Esophagus muscularis mucosa (tissue), 4 donors: Measurements from ENCODE around the gene SOX5. TPM values are rescaled to one million over a fixed set of nuclear protein-coding genes. Genes with fewer than 3 reads are reported as not detected.

Experiments
- DNase-seq: peaks from one replicate; pipeline ENCODE4 v3.0.0-alpha.2; 2017; ENCODE audit errors: extremely low spot score
- H3K27ac ChIP-seq, 4 donors: fragments of 200-600 bp; sonication (generic); replicated peaks in 1 of 4; 1 replicate in 3 of 4; 2 replicates in 1 of 4; pipeline ENCODE4 v1.5.1; 2016 to 2019; ENCODE audit warnings: mild to moderate bottlenecking in 1 of 4
- H3K27me3 ChIP-seq, 4 donors: fragments of 200-600 bp; sonication (generic); one replicate each; pipeline versions ENCODE4 v1.5.1 to v1.6.0; 2016 to 2019
- H3K36me3 ChIP-seq, 4 donors: fragments of 200-600 bp; sonication (generic); one replicate each; pipeline ENCODE4 v1.5.1; 2016 to 2019
- H3K4me1 ChIP-seq, 4 donors: fragments of 200-600 bp; sonication (generic); one replicate each; pipeline ENCODE4 v1.5.1; 2016 to 2019
- H3K4me3 ChIP-seq, 4 donors: fragments of 200-600 bp; sonication (generic); 1 replicate in 2 of 4; 2 replicates in 2 of 4; pipeline ENCODE4 v1.5.1; 2016 to 2019; ENCODE audit warnings: mild to moderate bottlenecking in 4 of 4, moderate library complexity in 1 of 4
- H3K9me3 ChIP-seq, 4 donors: fragments of 200-600 bp; sonication (generic); 1 replicate in 3 of 4; 2 replicates in 1 of 4; pipeline ENCODE4 v1.5.1; 2016 to 2019
- CTCF ChIP-seq, 3 experiments: fragments of 200-600 bp in 2 of 3; fragments of 450-650 bp in 1 of 3; sonication (generic) in 2 of 3; IDR thresholded peaks; one replicate each; pipeline ENCODE4 v1.5.1; 2017 to 2019; ENCODE audit warnings: antibody characterized with exemption in 3 of 3, mild to moderate bottlenecking in 2 of 3, moderate library complexity in 1 of 3
- EP300 ChIP-seq: sonication (generic); formaldehyde crosslinking; IDR thresholded peaks from one replicate; pipeline ENCODE4 v1.6.1; 2017; ENCODE audit warnings: antibody characterized with exemption
- POLR2A ChIP-seq: fragments of 450-650 bp; IDR thresholded peaks from one replicate; pipeline ENCODE4 v1.6.1; 2017; ENCODE audit warnings: antibody characterized with exemption, moderate library complexity, mild to moderate bottlenecking, low read depth
- POLR2AphosphoS5 ChIP-seq, 2 donors: sonication (generic); formaldehyde crosslinking; IDR thresholded peaks; one replicate each; pipeline ENCODE4 v1.6.1; 2017; ENCODE audit warnings: antibody characterized with exemption in 2 of 2
- WGBS: methylation state at CpG from one replicate; pipeline ENCODE4 v1.1.5; 2018; 5-methylcytosine and 5-hydroxymethylcytosine counted together
- intact Hi-C: fragments of 100-400 bp; cut with DNase I; formaldehyde crosslinking; loops from one replicate; pipeline ENCODE4 v1.15.1; 2023
- total RNA-seq, 4 donors: library from RNA; depleted of rRNA; stranded (reverse); fragments of >200 nt; gene quantifications; one replicate each; pipeline versions ENCODE4 v1.1.0 to v1.2.1, GENCODE V29; 2016

SOX5 gene
- total RNA-seq, 4 donors from 2014 or later, result 7.1 to 11.6 (median 8.8) TPM

- H3K4me3 ChIP-seq, result no peak overlapping the region
- no peaks in the 10 kb centered on the region for H3K36me3 ChIP-seq
- no peak for DNase-seq
- no peak for TF ChIP-seq POLR2AphosphoS5 (IDR thresholded peaks at IDR 0.05)
- H3K4me1 ChIP-seq, result no peaks in the 10 kb centered on the region
- peaks cover 0 to 9% (median 0%) of the 10 kb centered on the region in 4 donors for H3K9me3 ChIP-seq
- no peak overlapping the region for H3K27ac ChIP-seq
- intact Hi-C loops, result no loop called here
- H3K27me3 ChIP-seq, result no peaks in the 10 kb centered on the region
Measured at GRCh38 chr12:23681237-23681636, 268.2 kb downstream of the SOX5 start.

- Histone ChIP-seq H3K9me3 (no peaks in the 10 kb centered on the region), H3K36me3 (no peaks in the 10 kb centered on the region), H3K27me3 (no peaks in the 10 kb centered on the region), H3K27ac (no peak overlapping the region), H3K4me3 (no peak overlapping the region), H3K4me1 (no peaks in the 10 kb centered on the region)
- intact Hi-C loops, result no loop called here
- no peak for DNase-seq
- WGBS, result 85% methylated on average over 7 of the region's 7 CpGs
- no peak for TF ChIP-seq POLR2AphosphoS5 (IDR thresholded peaks at IDR 0.05)
- TF ChIP-seq POLR2A, result no peak
- TF ChIP-seq CTCF (IDR thresholded peaks at IDR 0.05), result no peak
- TF ChIP-seq EP300, result no peak
Measured at GRCh38 chr12:23674064-23674463, 275.4 kb downstream of the SOX5 start.

DNA sequence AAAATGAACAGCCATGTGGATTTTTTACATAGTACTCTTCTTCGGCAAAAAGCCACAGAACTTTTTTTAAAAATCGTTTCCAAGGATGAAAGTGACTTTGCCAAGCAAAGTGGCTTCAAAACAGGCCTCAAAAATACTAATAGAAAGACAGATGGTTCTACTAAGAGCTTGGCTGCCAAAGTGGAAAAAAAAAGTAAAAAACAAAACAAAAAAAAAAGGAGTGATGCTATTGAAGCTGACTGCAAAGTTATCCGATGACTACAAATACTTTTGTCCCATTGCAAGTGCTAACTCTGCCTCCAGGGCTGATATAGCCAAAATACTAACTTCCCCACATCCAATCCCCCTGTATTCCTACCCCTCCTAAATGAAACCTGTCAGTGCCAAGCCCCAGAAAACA is 277.6 kb downstream of the SOX5 start:
- Histone ChIP-seq H3K4me3 (no peak overlapping the region), H3K9me3 (no peaks in the 10 kb centered on the region), H3K27me3 (no peaks in the 10 kb centered on the region), H3K36me3 (no peaks in the 10 kb centered on the region), H3K27ac (no peak overlapping the region), H3K4me1 (no peaks in the 10 kb centered on the region)
- no peak for DNase-seq
- TF ChIP-seq POLR2A (no peak), CTCF (IDR thresholded peaks at IDR 0.05) (no peak), EP300 (no peak), POLR2AphosphoS5 (IDR thresholded peaks at IDR 0.05) (no peak)
- WGBS, result 50% methylated on average over 3 of the region's 3 CpGs
- intact Hi-C loops, result no loop called here

- Histone ChIP-seq H3K9me3 (no peaks in the 10 kb centered on the region), H3K4me1 (no peaks in the 10 kb centered on the region), H3K27ac (no peak overlapping the region), H3K4me3 (no peak overlapping the region), H3K36me3 (no peaks in the 10 kb centered on the region), H3K27me3 (no peaks in the 10 kb centered on the region)
- intact Hi-C loops, result no loop called here
- WGBS, result 68% methylated on average over 2 of the region's 2 CpGs
- no peak for DNase-seq
- TF ChIP-seq POLR2AphosphoS5 (IDR thresholded peaks at IDR 0.05) (no peak), POLR2A (no peak), CTCF (IDR thresholded peaks at IDR 0.05) (no peak), EP300 (no peak)
Measured at GRCh38 chr12:23670684-23671083, 278.8 kb downstream of the SOX5 start.

GRCh38 chr12:23669691-23670090 is 279.8 kb downstream of the SOX5 start:
- WGBS, result 86% methylated on average over 6 of the region's 6 CpGs
- TF ChIP-seq POLR2AphosphoS5 (IDR thresholded peaks at IDR 0.05), result no peak
- TF ChIP-seq EP300, result no peak
- no peak for TF ChIP-seq POLR2A
- no peak for TF ChIP-seq CTCF (IDR thresholded peaks at IDR 0.05)

More at GRCh38 chr12:23669691-23670090, 279.8 kb downstream of the SOX5 start:
- DNase-seq, result no peak
- no peak overlapping the region for H3K4me3 ChIP-seq
- intact Hi-C loops, result no loop called here
- no peaks in the 10 kb centered on the region for H3K4me1 ChIP-seq
- no peaks in the 10 kb centered on the region for H3K9me3 ChIP-seq
- no peaks in the 10 kb centered on the region for H3K36me3 ChIP-seq
- no peak overlapping the region for H3K27ac ChIP-seq
- no peaks in the 10 kb centered on the region for H3K27me3 ChIP-seq
